HG03521 (cell line): ENCODE data around the gene PLA1A.

Source experiments
- ATAC-seq: cut with Tn5 transposase; IDR thresholded peaks from one replicate; pipeline ENCODE4 v1.9.1; 2021; ENCODE audit warnings: mild to moderate bottlenecking, moderate library complexity; ENCODE audit not compliant: unreplicated experiment

The PLA1A gene

DNA sequence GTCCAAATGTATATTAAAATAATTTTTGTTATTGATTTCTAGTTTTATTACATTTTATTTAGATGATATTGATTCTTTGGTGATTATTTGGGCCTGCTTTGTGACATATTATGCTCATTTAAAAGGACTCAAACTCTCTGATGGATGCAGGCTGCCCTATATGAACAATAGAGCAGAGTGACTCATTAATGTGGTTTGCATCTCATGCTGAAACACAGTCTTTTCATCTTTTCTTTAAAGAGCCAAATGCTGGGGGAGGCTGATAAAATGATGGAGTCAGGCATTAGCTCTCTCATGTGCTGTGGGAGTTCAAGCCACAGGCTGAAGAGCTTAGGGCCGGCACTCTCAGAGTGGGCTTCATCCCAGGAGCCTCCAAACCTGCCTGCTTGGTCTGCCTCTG is 7.2 kb downstream of the PLA1A start:
- ATAC-seq = no peak

DNA sequence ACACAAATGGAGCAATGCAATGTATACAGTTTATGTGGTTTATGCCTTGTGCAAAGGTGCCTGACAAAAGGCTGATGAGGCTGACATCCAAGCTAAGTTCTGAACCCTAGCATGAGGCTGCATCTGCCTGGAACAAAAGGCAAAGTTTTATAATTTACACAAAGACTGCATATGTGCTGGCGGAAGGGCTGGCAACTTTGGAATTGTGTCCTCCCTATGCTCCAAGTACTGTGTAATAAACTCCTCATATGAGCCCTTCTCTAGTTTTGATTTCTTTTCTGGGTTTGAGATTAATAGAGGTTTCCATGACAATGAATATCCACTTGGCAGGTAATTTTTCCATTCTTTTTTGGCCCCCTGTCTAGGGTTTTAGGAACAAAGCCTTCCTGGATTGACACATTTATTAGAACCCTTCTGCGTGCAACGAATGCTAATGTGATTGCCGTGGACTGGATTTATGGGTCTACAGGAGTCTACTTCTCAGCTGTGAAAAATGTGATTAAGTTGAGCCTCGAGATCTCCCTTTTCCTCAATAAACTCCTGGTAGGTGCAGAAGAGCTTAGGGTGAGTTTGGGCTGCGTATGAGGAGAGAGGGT is 10.8 kb downstream of the PLA1A start:
- no peak for ATAC-seq

DNA sequence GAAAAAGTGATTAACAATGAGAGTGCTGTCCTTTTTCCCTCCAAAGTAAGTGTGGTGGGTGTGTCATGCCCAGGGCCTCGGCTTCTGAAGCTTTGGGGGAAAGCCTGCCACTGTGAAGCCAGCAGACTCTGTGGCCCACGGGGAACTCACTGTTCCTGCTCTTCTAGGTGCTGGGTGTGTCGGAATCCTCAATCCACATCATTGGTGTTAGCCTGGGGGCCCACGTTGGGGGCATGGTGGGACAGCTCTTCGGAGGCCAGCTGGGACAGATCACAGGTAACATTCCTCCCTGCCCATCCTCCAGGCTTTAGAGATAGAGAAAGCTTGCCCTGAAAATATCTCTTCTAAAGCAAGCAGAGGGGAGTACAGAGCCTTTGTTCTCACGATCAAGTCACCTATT is 11.6 kb downstream of the PLA1A start:
- ATAC-seq = no peak

DNA sequence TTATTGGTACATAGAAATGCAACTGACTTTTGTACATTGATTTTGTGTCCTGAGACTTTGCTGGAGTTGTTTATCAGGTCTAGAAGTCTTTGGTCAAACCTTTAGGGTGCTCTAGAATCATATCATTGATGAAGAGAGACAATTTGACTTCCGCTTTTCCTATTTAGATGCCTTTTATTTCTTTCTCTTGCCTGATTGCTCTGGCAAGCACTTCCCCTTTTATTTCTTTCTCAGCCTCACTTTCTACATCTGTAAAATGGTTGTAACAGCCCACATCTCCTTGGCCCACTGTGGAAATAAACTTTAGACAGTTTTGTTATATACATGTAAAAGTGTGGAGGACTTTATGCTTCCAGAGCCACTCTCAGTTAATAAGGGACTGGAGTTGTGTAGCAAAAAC is 14.0 kb downstream of the PLA1A start:
- no peak for ATAC-seq

DNA sequence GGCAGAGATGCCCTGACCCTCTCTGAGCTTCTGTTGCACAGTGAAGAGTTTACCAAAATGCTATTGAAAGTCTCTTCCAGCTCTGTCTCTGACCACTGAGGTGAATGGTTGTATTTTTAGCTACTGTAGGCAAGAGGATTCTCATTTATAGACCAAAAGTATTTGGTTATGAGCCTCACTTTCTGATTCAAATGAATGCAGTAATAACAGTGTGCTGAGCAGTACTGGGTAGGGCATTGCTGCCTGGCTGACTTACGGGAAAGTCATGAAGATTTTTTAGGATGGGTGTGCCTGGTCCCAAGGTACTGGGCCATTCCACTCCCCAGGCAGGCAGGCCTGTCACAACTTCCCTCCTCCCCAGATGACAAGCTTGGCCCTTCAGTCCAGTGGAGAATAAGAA is 15.5 kb downstream of the PLA1A start:
- no peak for ATAC-seq

DNA sequence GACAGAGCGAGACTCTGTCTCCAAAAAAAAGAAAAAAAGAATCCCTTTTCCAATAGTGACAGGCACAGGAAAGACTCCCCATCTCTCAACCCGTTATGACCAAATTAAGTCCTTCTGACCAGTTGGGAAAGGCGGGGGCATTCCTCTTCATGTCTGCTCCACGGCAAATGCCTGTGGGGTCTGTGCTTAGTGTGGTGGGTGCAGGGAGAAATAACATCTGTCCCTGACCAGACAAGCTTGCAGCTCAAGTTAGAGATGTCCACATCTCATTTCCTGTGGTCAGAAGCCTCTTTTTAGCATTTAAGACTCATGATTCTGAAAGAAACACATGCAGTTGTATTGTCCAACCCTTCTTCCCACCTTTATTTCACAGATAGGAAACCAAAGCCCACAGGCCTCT is 16.2 kb downstream of the PLA1A start:
- no peak for ATAC-seq

DNA sequence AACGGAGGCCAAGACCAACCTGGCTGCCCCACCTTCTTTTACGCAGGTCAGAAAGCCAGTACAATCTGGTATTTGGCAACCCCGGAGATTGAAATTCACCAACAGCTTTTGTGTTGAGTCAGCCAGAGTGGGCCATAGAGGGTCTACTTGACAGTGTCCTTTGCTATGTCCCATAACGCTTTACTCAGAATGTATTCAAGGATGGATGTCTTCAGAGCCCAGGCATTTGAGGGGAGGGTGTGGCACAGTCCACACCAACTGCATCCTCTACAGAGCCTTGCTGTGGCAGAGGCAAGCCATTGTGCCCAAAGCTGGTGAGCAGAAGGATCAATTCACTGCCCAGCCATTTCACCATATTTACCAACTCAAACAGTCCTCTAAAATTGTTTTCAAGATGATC is 18.4 kb downstream of the PLA1A start:
- no peak for ATAC-seq

DNA sequence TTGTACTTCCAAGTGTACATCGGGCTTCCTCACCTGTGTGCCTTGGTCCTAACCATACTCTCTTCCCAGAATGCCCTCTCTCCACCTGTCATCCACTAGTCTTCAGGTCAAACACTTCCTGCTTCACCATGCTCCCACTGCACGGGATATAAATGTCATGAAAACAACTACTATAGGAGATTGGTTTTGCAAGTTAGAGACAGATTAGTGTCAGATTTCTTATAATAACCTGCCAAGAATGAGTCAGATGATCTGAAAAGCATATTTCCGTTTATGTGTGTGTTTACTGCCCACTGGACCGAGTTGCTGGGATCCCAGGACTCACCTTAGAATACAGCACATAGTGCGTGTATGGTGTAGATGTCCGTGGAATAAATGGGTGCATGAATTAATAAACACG is 21.4 kb downstream of the PLA1A start:
- ATAC-seq = no peak

DNA sequence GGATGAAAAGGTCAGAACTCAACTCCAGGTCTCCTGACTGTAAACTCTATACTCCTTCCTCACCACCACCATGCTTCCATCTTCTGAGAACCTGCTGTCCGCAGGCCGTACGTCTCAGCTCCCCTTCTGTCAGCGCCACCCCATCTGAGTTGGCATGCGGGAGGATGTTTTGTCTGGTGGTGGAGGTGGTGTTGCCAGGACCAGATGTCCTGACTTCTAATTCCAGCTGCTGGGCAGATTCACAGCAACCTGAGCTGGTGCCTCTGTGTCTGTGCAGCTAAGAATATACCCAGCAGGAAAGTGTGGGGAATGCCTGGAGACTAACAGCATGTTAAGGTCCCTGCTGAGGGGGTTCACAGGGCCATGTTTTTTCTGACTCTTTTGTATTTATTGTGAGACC is 23.2 kb downstream of the PLA1A start:
- ATAC-seq = no peak

DNA sequence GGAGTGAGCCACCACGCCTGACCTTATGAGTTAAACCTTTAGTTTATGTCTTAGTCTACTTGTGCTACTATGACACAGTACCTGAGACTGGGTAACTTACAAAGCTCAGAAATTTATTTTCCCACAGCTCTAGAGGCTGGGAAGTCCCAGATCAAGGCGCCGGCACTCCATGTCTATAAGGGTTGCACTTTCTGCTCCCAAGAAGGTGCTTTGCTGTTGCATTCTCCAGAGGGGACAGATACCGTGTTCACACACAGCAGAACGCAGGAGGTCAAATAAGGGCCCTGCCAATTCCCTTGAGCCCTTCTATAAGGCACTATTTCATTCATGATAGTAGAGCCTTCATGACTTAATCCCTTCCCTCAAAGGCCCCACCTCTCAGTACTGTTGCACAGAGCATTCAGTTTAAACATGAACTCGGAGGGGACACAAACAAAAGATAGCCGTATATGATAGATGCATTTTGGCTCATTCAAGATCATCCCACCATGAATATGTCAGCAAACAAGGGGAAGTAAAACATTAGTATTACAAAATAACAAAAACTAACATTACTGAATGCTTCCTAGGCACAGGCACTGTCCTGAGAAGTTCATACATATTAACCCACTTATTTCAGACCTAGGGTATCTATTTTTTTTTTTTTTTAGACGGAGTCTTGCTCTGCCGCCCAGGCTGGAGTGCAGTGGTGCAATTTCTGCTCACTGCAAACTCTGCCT is 26.5 kb downstream of the PLA1A start:
- ATAC-seq = no peak

DNA sequence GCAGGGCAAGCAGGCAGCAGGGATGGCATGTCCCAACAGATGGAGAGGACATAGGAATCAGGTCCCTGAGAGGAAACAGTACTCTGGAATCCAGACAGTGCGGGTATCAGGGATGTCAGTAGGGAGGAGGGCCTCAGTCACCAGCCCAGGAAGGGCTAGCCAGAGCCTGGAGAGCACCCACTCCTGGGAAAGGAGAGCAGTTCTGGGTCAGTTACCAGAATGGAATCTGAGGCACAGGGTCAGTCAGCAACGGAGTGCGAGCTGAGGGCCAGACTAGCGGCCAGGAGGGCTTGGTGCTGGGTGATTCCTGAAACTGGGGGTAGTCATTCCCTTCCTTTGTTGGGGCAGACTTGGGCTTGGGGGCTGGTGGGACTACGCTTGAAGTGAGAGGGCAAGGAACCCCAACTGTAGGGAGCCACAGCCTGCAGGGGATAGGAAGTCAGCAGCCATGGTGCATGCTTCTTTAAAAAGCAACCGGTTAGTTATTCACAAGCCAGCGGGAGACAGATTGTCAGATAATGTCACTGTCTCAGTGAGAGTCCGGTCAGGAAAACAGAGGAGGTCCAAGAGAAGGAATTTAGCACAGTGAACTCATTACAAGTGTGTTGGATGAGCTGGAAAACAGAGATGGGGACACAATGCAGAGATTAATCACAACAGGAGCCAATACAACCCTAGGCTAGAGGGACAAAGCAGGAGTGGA is 27.9 kb downstream of the PLA1A start:
- ATAC-seq = no peak

DNA sequence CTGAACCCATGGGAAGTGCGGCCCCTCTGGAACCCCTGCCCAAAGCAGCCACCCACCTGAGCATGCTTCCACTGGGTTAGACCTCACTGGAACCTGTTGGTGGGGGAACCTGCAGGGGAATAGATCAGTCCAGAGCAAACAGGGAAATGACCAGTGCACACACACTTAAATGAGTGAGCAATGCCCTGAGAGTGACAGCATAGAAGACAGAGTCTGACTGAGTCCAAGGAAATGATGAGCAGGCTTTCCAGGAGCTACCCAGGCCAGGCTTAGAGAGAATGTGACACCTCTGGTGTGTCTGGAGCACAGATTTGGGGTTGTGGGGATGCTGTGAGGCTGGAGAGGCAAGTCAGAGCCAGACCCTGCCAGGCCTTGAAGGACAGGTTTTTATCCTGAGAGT is 28.5 kb downstream of the PLA1A start:
- ATAC-seq = no peak

DNA sequence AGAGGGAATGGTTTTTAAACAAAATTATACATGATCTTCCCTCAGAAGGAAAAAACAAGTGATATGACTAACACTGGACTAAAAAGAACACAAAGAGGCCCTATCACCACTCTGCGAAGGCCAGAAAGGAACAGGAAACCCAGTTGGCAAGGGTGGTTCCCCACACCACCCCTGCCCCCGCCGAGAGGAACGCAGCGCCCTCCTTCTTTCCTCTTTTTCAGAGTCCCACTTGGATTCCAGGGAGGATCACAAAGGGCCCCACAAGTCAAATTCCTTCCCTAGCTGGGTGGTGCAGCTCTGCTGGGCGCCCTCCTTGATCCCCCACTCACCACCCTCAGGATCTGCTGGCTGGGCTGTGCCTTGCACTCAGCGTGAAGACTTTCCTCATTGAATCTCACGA is 29.8 kb downstream of the PLA1A start:
- ATAC-seq = no peak

DNA sequence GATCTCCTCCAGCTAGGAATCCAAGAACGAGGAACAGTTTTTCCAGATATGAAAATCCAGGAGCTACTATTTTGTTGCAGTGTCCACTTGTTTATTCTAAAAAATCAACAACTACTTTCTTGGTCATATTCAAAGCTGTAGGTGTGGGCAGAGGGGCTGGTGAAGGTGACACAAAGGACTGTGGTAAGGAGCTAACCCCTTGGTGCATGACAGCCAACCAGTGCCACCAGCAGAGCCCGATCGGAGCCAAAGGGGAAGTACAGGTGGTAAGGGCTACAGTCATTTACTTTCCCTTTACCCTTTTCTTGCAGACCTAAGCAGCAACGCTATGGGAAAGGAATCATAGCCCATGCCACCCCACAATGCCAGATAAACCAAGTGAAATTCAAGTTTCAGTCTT is 30.7 kb downstream of the PLA1A start:
- peak; percentile 39 for ATAC-seq

DNA sequence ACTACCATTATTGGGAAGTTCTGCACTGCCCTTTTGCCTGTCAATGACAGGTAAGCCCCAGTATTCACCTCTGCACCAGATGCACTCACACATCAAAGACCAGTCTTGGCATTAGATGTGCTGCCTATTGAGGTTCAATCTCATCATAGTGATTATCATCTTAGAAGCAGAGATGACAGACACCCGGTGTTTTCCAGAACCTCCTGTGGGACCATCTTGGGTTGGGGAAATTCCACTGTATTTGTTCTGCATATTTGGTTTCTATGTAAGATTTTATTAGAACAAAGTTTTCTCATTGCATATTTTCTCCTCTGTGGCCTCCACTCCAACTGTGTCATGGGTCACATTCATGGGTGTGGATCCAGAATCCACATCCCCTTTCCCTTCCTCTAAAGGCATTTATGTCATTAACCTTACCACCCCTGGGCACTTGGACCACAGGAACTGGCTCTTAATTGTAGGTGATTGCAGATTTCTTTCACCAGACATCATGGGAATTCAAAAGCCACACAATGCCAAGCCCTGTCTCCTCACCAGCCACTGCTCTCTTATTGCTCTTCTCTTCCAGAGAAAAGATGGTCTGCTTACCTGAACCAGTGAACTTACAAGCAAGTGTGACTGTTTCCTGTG is 31.2 kb downstream of the PLA1A start:
- peak; percentile 26 for ATAC-seq

DNA sequence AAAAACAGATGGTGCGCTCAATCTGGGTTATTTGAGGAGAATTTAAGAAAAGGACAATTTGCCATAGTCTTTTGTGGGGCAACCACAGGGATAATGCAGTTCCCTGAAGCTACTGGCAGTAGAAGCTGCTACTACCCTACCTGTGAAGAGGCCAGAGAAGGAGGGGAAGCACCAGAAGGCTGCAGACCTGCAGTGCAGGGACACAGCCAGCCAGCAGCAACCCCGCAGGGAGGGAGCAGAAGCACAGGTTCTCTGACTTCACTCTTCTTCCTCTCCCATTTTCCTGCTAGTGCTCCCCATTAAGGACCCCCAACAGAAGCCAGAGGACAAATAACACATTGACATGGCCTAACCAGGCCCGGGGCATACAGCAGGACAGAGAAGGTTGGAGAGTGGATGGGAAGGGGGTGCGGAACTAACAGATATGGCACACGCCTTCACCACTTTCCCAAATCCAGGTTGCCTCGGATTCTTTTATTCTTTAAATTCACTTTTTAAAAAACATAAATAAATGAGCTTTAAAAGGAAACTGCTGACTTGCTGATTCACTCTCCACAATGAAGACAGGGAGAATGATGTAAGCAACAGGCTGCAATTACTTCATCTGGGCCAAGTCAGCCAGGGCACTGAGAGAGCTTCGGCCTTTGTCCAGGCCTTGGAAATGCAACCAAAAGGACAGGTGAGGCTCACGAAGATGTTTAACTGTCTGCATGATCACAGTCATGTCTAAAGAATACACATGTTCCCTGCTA is 32.6 kb downstream of the PLA1A start:
- ATAC-seq = no peak

DNA sequence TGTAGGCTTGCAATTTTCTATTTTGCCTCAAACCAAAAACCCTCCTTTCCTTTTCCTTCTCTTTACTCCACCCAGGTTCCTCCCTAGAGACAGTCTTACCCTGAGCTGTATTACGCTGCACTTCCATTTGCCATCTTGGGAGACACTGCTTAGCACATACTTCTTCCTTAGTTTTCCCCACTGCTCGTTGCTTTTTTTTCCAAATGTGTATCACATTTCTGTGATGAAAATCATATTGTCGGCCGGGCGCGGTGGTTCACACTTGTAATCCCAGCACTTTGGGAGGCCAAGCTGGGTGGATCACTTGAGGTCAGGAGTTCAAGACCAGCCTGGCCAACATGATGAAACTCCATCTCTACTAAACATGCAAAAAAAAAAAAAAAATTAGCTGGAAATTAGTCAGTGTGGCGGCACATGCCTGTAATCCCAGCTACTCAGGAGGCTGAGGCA is 33.2 kb downstream of the PLA1A start:
- no peak for ATAC-seq

DNA sequence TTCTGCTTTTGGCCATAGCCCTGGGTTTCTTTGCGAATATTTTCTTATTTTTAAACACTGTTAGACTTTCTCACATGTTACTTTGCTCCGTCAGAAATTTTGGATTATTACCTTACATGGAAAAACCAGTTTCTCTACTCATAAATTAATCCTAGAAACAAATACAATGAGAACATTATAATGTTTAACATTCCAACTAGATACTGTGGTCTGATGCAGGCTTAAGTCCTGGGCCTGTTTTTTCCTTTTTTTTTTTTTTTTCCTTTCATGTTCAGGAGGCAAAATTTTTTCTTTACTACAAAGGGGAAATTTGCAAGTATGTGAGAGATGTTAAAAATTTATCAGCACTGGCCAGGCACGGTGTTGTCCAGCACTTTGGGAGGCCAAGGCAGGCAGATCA is 33.8 kb downstream of the PLA1A start:
- ATAC-seq = no peak

DNA sequence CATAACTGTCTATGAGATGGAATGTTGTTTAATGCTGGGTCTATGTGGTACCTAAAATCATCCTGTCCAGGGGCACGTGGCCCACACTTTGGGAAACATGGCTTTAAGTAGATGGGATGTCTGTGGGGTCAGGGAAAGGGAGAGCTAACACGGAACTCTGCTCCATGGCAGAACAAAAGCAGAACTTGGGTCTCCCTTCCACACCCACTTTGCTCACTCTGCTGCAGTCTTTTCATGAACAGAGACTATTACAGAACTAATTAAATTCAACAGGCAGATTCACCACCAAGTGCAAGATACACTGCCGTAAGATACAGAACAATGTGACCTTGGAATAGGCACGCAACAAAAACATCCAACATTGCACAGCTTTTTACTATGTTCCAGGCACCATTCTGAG is 34.5 kb downstream of the PLA1A start:
- no peak for ATAC-seq

DNA sequence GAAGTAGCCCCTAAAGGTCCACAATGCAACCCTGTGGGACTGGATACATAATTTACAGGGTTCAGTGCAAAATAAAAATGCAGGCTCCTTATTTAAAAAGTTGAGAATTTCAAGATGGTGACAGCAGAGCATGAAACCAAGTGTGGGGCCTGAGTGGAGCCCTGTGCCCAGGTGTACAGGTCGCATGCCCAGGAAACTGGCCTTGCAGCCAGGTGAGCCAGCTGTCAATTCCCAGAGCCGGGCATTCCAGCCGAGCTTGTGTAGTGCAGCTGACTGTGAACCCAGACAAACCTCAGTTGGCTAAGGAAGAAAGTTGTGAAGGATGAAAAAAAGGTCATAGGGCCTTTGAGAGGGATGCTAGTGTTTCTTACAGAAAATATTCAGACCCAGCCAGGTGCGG is 35.1 kb downstream of the PLA1A start:
- ATAC-seq = no peak

DNA sequence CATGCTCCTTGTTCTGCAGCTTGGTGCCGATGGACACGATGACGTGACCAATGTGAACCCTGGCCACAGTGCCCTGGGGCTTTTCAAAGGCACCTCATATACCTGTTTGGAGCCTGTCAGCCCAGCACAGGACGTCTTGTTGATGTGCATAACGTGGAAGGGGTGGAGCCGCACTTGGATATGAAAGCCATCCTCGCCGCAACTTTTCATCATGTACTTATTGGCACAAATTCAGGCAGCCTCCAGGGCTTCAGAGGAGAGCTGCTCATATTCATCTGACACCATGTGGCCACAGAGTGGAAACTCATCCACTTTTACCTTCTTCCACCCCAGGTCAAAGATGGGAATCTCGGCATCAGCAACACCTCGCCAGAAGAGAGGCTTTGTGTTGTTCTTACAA is 38.0 kb downstream of the PLA1A start:
- no peak for ATAC-seq
